ENCODE data around the gene OS9. TPM values are rescaled to one million over a fixed set of nuclear protein-coding genes. Genes with fewer than 3 reads are reported as not detected.
"Not testable (repeated sequence)": the region's sequence is repeated elsewhere in the genome, so short reads cannot be mapped to it uniquely, and the experiment has no call there.

Gene OS9
- total RNA-seq, 4 donors from 2014 or later: 139 to 223 (median 148) TPM

- H3K4me1 ChIP-seq: no peaks in the 10 kb centered on the region
- no peak overlapping the region for H3K4me3 ChIP-seq
- H3K27ac ChIP-seq (replicated peaks in 1 of 4): no peak overlapping the region
- no peaks in the 10 kb centered on the region for H3K27me3 ChIP-seq
- WGBS: 94% methylated on average over 2 of the region's 2 CpGs
- intact Hi-C loops (cut with DNase I): no loop called here
- H3K9me3 ChIP-seq: peaks cover 0 to 7% (median 3%) of the 10 kb centered on the region in 4 donors
- peaks cover 10 to 80% (median 34%) of the 10 kb centered on the region in 4 donors for H3K36me3 ChIP-seq
- no peak for TF ChIP-seq POLR2AphosphoS5 (IDR thresholded peaks at IDR 0.05)
- no peak for TF ChIP-seq EP300 (IDR thresholded peaks at IDR 0.05)
- TF ChIP-seq POLR2A (IDR thresholded peaks at IDR 0.05; ENCODE audit: low read depth): no peak
- TF ChIP-seq, protein P1, sequence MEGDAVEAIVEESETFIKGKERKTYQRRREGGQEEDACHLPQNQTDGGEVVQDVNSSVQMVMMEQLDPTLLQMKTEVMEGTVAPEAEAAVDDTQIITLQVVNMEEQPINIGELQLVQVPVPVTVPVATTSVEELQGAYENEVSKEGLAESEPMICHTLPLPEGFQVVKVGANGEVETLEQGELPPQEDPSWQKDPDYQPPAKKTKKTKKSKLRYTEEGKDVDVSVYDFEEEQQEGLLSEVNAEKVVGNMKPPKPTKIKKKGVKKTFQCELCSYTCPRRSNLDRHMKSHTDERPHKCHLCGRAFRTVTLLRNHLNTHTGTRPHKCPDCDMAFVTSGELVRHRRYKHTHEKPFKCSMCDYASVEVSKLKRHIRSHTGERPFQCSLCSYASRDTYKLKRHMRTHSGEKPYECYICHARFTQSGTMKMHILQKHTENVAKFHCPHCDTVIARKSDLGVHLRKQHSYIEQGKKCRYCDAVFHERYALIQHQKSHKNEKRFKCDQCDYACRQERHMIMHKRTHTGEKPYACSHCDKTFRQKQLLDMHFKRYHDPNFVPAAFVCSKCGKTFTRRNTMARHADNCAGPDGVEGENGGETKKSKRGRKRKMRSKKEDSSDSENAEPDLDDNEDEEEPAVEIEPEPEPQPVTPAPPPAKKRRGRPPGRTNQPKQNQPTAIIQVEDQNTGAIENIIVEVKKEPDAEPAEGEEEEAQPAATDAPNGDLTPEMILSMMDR (IDR thresholded peaks at IDR 0.05): no peak
- DNase-seq (ENCODE audit: extremely low spot score): no peak
Observed at GRCh38 chr12:57708296-57708695, 14.4 kb downstream of the OS9 start.

DNA sequence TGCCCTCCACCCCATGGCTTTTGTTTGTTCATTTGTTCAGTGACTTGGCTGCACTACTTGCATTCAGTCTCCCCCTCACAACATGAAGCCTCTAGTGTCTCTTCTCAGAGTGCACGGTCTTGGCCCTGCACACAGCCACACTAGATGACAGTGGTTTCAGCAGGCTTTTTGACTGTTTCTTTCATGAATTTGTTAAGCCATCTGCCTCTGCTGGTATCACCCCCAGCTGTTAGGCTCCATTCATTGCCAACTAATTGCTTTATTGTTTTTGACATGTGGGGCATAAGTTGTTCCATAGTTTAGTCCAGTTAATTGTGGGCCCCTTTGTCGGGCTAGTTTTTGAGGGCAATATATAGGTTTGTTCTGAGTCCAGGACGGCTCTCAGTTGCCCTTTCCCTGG lies 18.8 kb downstream of the OS9 start:
- WGBS: 98% methylated on average over 3 of the region's 3 CpGs
- TF ChIP-seq POLR2AphosphoS5 (IDR thresholded peaks at IDR 0.05) (no peak), POLR2A (IDR thresholded peaks at IDR 0.05; ENCODE audit: low read depth) (no peak), EP300 (IDR thresholded peaks at IDR 0.05) (no peak)
- TF ChIP-seq, protein P1 (IDR thresholded peaks at IDR 0.05): no peak
- intact Hi-C loops (cut with DNase I): no loop called here
- Histone ChIP-seq H3K27me3 (no peaks in the 10 kb centered on the region), H3K36me3 (peaks cover 24 to 79% (median 44%) of the 10 kb centered on the region in 4 donors), H3K4me1 (no peaks in the 10 kb centered on the region), H3K9me3 (no peaks in the 10 kb centered on the region), H3K27ac (replicated peaks in 1 of 4) (no peak overlapping the region), H3K4me3 (no peak overlapping the region)
- DNase-seq (ENCODE audit: extremely low spot score): peak; percentile 47

DNA sequence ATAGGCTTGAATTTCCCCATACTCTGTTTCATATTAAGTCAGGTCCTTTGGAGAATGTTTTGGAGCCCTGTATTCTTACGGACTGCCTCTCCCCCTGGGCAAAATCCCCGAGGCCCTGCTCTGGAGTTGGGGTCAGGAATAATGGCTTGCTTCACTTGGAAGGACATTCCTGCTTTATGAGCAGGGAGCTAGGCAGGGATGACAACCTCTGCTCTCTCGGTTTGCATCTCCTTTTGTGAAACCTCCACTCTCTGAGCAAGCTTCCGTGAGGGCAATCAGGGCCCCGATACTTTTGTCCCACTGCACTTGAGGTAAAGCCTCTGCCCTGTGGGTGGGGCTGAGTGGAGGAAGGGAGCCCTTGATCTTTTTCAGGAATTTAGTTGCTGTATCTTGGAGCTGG lies 19.3 kb downstream of the OS9 start:
- Histone ChIP-seq H3K4me1 (no peaks in the 10 kb centered on the region), H3K4me3 (no peak overlapping the region), H3K9me3 (no peaks in the 10 kb centered on the region), H3K27ac (replicated peaks in 1 of 4) (no peak overlapping the region), H3K36me3 (peaks cover 26 to 79% (median 46%) of the 10 kb centered on the region in 4 donors), H3K27me3 (no peaks in the 10 kb centered on the region)
- DNase-seq (ENCODE audit: extremely low spot score): peak; percentile 17
- 97% methylated on average over 4 of the region's 5 CpGs for WGBS
- intact Hi-C loops (cut with DNase I): no loop called here
- no peak for TF ChIP-seq POLR2A (IDR thresholded peaks at IDR 0.05; ENCODE audit: low read depth)
- no peak for TF ChIP-seq EP300 (IDR thresholded peaks at IDR 0.05)
- no peak for TF ChIP-seq POLR2AphosphoS5 (IDR thresholded peaks at IDR 0.05)
- TF ChIP-seq, protein P1 (IDR thresholded peaks at IDR 0.05): no peak

GRCh38 chr12:57715036-57715748 lies 21.3 kb downstream of the OS9 start:
- H3K36me3 ChIP-seq: peaks cover 44 to 86% (median 63%) of the 10 kb centered on the region in 4 donors
- H3K9me3 ChIP-seq; H3K27me3 ChIP-seq; H3K4me1 ChIP-seq; H3K4me3 ChIP-seq; DNase-seq (ENCODE audit: extremely low spot score); H3K27ac ChIP-seq (replicated peaks in 1 of 4); intact Hi-C loops (cut with DNase I): not testable (repeated sequence)
- WGBS: 99% methylated on average over 6 of the region's 6 CpGs

GRCh38 chr12:57715786-57716185 lies 21.9 kb downstream of the OS9 start:
- TF ChIP-seq, protein P1 (IDR thresholded peaks at IDR 0.05): no peak
- no peak for TF ChIP-seq POLR2AphosphoS5 (IDR thresholded peaks at IDR 0.05)
- TF ChIP-seq EP300 (IDR thresholded peaks at IDR 0.05): no peak
- TF ChIP-seq POLR2A (IDR thresholded peaks at IDR 0.05; ENCODE audit: low read depth): no peak
- 89% methylated on average over 10 of the region's 12 CpGs for WGBS
- H3K27ac ChIP-seq (replicated peaks in 1 of 4): no peak overlapping the region
- H3K4me3 ChIP-seq: no peak overlapping the region
- DNase-seq (ENCODE audit: extremely low spot score): peak; percentile 21
- H3K9me3 ChIP-seq: no peaks in the 10 kb centered on the region
- no peaks in the 10 kb centered on the region for H3K4me1 ChIP-seq
- H3K36me3 ChIP-seq: peaks cover 49 to 92% (median 69%) of the 10 kb centered on the region in 4 donors
- intact Hi-C loops (cut with DNase I): no loop called here
- H3K27me3 ChIP-seq: no peaks in the 10 kb centered on the region

All from esophagus muscularis mucosa (tissue), 4 donors.